Stimulated activated CD4-positive, alpha-beta T cell treated with anti-CD3 and anti-CD28 coated beads, Interleukin-12 subunit alpha, Interleukin-12 subunit beta, amount 100 ng/mL, for 24 hours (primary cell): ENCODE measurements around the gene PHKA2.

ENCODE experiments used
- DNase-seq, 2 experiments: peaks; one replicate each; pipeline ENCODE4 v3.0.0-alpha.2; 2020; ENCODE audit warnings: low read depth in 2 of 2

PHKA2 gene

DNA sequence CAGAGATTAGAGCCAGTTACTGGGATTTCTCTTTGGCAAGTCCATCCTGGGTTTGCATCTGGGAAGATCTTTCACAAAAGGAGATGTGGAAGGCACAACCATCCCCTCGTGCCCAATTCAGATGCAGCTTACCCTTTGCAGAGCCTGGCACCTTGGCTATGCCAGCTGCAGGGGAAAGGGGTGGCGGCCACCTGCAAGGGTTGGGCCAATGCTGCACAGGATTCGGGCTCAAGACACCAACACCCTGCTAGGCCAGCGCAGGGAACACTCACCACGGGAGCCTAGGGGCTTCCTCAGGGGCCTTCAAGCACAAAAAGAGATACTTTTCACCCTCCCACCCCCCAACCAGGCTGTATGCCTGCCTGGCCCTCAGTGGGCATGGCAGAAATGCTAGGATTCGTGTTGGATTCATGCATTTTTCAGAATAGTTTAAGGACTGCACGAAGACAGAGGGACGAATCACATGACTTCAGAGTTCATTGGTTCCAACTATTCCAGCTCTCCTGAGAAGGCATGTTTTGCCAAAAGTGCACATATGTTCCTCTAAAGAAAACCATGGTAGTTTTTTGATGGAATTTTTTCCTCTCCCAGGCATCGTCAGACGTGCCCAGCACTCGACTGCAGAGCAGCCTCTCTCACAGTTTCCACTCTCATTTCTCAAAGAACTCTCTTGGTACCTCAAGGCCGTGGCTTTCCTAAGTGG is 94.4 kb downstream of the PHKA2 start:
- no peak for DNase-seq

- DNase-seq, result no peak
Measured at GRCh38 chrX:18888281-18888680, 95.6 kb downstream of the PHKA2 start.

GRCh38 chrX:18887825-18888212 is 96.1 kb downstream of the PHKA2 start:
- DNase-seq, result no peak

- DNase-seq, result no peak
Measured at GRCh38 chrX:18887177-18887824, 96.6 kb downstream of the PHKA2 start.

DNA sequence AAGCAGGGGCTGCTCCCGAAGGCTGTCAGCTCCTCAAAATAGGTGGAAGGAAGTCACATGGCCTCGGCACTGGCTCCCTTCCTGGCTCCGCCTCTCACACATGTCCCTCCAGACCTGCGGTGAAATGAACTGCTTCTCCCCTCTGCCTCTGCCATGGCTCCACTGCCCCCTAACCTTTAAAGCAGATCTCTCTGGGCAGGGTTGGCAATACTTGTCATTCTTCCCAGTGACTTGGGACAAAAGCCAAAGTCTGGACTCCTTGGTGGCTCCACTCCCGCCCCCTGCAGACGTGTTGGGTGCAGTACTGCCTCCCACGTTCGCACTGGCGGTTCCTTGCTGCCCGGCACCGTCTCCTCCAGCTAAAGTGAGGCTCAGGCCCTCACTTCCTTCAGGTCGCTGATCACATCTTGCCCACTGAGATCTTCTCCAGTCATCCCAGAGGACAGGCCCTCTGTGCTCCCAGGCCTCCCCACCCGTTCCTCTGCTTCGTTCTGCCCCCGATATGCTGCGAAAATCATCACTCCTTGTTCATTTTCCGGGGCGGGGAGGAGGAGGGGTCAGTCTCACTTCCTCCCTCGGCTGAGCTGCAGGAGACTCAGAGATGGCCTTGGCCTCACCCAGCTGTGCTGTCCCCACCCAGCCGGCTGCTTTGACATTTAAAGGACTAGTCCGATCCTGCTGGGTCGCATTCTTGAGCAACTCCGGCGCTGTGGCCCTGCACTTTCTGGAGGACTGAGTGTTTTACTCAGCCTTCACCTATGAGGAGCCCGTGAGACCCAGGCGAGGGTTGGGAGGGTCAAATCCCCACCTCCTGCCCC is 97.4 kb downstream of the PHKA2 start:
- DNase-seq, result peak in 1 of 2 experiments; percentile 46

DNA sequence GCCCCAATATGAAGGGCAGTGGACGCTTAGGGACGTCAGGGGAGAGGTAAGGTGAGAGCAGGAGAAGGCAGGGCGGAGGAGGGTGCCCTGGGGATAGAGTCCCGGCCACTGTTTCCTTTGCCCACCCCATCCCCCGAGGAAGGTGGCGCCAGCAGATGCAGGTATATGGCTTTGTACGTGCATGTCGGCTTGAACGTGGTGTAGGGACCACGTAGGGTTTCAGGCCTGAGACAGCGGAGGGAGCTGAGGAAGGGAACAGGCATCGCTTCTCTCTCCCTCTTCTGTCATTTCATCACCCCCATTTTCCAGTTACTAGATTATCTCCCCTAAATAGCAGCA is 97.9 kb downstream of the PHKA2 start:
- no peak for DNase-seq

- no peak for DNase-seq
Measured at GRCh38 chrX:18885328-18886004, 98.4 kb downstream of the PHKA2 start.

GRCh38 chrX:18884916-18885315 is 99.0 kb downstream of the PHKA2 start:
- no peak for DNase-seq

DNA sequence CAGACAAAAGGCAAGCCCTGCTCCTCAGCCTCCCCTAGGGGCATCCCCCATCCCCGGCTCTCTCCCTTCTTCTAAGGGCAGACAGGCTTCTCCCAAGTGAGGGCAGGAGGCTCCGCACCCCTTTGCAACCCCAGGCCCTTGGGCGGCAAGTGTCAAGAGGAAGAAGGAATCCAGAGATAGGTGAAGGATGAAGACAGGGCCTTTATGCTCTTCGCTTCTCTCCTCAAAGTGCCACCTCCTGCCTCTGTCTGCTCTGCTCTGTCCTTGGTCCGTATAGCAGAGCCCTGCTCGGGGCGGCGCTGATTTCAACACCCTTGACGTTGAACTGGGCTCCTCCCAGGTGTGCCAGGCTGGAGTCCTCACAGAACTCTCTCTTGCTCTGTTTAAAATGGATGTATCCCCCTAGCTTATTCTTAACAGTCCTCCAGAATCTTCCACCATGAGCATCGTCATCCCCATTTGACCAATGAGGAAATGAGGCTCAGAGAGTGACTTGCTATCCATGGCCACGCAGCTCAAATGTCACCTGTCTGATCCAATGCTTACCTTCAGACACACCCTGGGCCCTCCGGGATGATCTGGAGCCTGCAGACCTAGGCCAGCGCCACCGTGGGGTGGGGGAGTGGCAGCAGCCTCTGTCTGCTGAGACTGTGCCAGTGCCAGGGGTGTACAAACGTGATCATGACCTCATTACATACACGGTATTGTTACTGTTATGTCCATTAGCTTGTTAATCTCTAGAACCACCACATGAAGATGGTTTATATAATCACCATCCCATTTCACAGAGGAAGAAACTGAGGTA is 99.8 kb downstream of the PHKA2 start:
- DNase-seq, result no peak

DNA sequence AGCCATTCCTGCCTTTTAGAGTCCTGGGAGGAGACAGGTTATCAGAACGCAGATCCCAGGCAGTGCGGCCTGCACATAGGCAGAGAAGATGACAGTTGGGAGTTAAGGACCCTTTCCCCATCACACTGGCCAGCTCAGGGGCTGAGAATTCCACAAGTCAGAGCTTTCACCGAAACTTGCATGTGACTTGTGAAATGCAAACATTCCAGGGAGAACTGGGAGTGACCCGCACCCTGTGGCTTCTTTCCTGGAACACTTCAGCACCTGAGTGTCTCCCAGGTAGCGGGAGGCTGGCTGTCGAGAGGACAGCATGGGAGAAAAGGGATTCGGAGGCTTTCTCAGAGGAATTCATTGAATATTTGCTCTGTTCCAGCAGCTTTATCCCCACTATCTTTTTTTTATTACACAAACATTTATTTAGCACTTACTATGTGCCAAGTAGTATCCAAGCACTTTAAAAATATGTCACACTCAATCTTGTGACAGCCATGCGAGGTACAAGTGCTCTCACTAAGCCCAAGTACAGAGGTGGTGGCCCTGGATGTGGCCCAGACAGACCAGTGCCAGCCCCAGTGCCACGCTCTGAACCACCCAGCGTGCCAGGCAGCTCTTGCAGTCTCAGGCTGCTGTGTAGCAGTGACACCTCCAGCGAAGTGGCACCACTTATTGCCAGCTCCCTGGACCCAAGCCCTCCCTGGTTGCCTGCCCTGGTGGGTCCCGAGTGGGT is 100.5 kb downstream of the PHKA2 start:
- no peak for DNase-seq

DNA sequence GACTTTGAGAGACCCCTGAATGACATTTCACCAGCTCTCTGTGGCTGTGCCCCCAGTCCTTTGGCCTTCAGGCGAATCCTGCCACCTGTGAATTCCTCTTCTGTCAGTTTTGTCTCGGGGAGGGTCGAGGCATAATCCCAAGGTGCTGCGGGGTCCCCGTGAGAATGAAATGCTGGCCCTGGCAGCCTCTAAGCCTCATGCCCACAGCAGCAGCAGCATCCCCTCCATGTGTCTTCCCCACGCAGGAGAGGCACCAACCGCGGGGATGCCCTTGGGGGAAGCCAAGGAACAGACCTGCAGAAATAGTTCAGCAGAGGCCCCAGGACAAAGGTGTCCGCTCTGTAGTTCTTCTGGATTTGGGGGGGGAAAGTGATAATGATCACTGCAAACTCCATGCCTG is 104.8 kb downstream of the PHKA2 start:
- DNase-seq, result no peak

DNA sequence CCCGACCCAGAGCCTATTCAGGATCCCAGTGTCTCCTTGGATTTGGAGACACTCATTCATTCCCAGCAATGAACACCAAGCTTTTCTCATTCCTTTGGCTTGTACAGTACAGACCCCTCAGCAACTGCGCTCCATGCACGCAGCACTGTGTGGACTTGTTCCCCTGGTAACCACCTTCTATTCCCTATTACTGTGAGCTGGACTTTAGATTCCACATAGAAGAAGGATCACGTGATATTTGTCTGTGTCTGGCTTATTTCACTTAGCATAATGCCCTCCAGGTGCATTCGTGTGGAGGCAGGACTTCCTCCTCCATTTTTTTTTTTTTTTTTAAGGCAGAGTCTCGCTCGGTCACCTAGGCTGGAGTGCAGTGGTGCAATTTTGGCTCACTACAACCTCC is 106.4 kb downstream of the PHKA2 start:
- no peak for DNase-seq

DNA sequence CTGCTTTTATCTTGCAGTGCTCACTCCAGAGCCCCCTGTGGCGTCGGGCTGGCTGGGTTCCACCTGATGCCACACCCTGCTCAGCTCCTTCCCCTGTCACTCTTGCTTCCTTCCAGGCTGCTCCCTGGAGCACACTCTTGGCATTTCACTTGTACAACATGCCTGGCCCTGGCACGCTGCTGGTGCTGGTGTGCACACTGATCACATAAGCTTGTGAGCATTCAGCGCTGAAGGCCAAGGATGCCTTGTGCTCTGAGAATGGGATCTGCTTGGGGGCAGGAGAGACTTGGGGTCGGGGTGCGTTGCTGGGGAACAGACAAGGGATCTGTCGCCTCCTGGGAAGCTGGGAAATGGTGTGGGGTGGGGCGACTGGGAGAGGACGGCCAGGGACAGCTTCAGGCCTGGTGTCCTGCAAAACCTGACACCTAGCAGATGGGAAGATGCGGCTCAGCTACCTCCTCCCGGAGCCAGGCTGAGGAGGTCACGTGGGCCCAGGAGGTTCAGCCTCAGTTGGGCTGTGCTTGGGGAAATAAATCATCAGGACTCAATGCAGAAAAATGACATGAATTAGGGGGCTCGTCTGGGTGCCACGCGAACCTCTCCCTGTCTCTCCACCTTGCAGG is 108.5 kb downstream of the PHKA2 start:
- DNase-seq, result no peak

GRCh38 chrX:18874560-18875255 is 109.2 kb downstream of the PHKA2 start:
- no peak for DNase-seq

- DNase-seq, result no peak
Measured at GRCh38 chrX:18873836-18874235, 110.1 kb downstream of the PHKA2 start.

GRCh38 chrX:18873189-18873791 is 110.6 kb downstream of the PHKA2 start:
- no peak for DNase-seq

- DNase-seq, result no peak
Measured at GRCh38 chrX:18872621-18873020, 111.3 kb downstream of the PHKA2 start.

GRCh38 chrX:18871970-18872369 is 111.9 kb downstream of the PHKA2 start:
- no peak for DNase-seq

- DNase-seq, result no peak
Measured at GRCh38 chrX:18871161-18871890, 112.6 kb downstream of the PHKA2 start.
